MM.1S (cell line): Measurements from ENCODE around the gene CEBPZOS.

Source experiments
- CTCF ChIP-seq: fragments of 300-600 bp; sonication (generic); IDR thresholded peaks from 2 replicates; pipeline ENCODE4 v1.5.1; 2016; ENCODE audit warnings: antibody characterized with exemption, low read length, mixed read lengths
- EZH2 ChIP-seq: fragments of 300-600 bp; sonication (generic); optimal IDR thresholded peaks from 2 replicates; pipeline ENCODE3; 2017; ENCODE audit warnings: low read depth, mild to moderate bottlenecking, antibody characterized with exemption, low read length, mixed read lengths
- EZH2phosphoT487 ChIP-seq: fragments of 300-600 bp; sonication (generic); IDR thresholded peaks from 2 replicates; pipeline ENCODE4 v1.6.1; 2018; ENCODE audit warnings: antibody characterized with exemption, low read length

- TF ChIP-seq CTCF (no peak), EZH2phosphoT487 (no peak), EZH2 (no peak)
Observed at GRCh38 chr2:37246205-37246604, 49.9 kb downstream of the CEBPZOS start.
